Measurements from ENCODE around the gene AUTS2. TPM values are rescaled to one million over a fixed set of nuclear protein-coding genes. Genes with fewer than 3 reads are reported as not detected.

Gene AUTS2
- total RNA-seq, 1 experiment from 2014 or later, result 256 TPM

GRCh38 chr7:70218006-70218405 lies 619.7 kb downstream of the AUTS2 start:
- Histone ChIP-seq H3K4ac (ENCODE audit: low read depth, low read length) (no peak overlapping the region), H3T11ph (ENCODE audit: low read length) (no peak overlapping the region), H2AK5ac (ENCODE audit: insufficient read length, low read length) (no peak overlapping the region), H4K8ac (replicated peaks; ENCODE audit: insufficient read length, low read depth, low read length) (no peak overlapping the region), H3K9me3 (ENCODE audit: control insufficient read depth, low read depth, low read length) (no peaks in the 10 kb centered on the region), H2BK15ac (ENCODE audit: low read depth, low read length) (no peak overlapping the region), H3K23ac (ENCODE audit: insufficient read length, low read depth, low read length) (no peak overlapping the region), H3K9ac (ENCODE audit: extremely low read depth, insufficient read length, low read length) (no peak overlapping the region), H3K18ac (ENCODE audit: insufficient read length, low read depth, low read length) (no peak overlapping the region), H4K20me1 (ENCODE audit: control insufficient read depth, insufficient read depth, insufficient read length) (no peaks in the 10 kb centered on the region), H3K14ac (ENCODE audit: insufficient read depth, low read length) (no peak overlapping the region), H3K79me2 (ENCODE audit: insufficient read depth, low read length) (no peaks in the 10 kb centered on the region), H3K4me1 (ENCODE audit: insufficient read depth, low read length) (no peaks in the 10 kb centered on the region), H2BK20ac (ENCODE audit: low read depth, low read length, poor library complexity, severe bottlenecking) (no peak overlapping the region), H2BK120ac (ENCODE audit: low read depth, low read length, poor library complexity, severe bottlenecking) (no peak overlapping the region), H2BK5ac (ENCODE audit: insufficient read length, low read length) (no peak overlapping the region), H3K4me2 (ENCODE audit: insufficient read depth, insufficient read length, low read length) (no peak overlapping the region), H2AFZ (ENCODE audit: low read length) (no peak overlapping the region), H4K5ac (ENCODE audit: insufficient read length, low read depth, low read length) (no peak overlapping the region), H3K23me2 (ENCODE audit: insufficient read length, low read depth, low read length, poor library complexity, severe bottlenecking) (no peaks in the 10 kb centered on the region), H3K27me3 (ENCODE audit: insufficient read depth, low read length) (no peaks in the 10 kb centered on the region), H3K79me1 (ENCODE audit: insufficient read depth, low read depth, low read length, poor library complexity, severe bottlenecking) (no peaks in the 10 kb centered on the region), H3K56ac (ENCODE audit: insufficient read length, low read depth, low read length) (no peak overlapping the region), H3K27ac (ENCODE audit: insufficient read length, low read depth, low read length) (no peak overlapping the region), H2BK12ac (ENCODE audit: insufficient read length, low read depth, low read length) (no peak overlapping the region), H4K91ac (ENCODE audit: insufficient read length, low read depth, low read length) (no peak overlapping the region)
- Mint-ChIP-seq H3K27ac (no peak overlapping the region), H3K9me3 (no peaks in the 10 kb centered on the region), H3K4me1 (no peaks in the 10 kb centered on the region), H3K4me3 (no peak overlapping the region), H3K36me3 (ENCODE audit: insufficient read depth in 1 of 3, low read depth in 3 of 3) (no peaks in the 10 kb centered on the region), H3K27me3 (ENCODE audit: low read depth) (no peaks in the 10 kb centered on the region)
- TF ChIP-seq CTCF (conservative IDR thresholded peaks at IDR 0.05), result no peak
- DNase-seq, result no peak
- no CpG with 5 or more reads among the region's 3 CpGs for WGBS (ENCODE audit: extremely low coverage, insufficient read length, low lambda C conversion rate)

Measured in H9 (cell line).